B cell (primary cell): ENCODE results near the gene FOLR3.

Source experiments
- EZH2 ChIP-seq: IDR thresholded peaks from 2 replicates; pipeline ENCODE4 v1.6.1; 2012; ENCODE audit warnings: borderline replicate concordance, low read depth, mild to moderate bottlenecking, moderate library complexity, low read length; ENCODE audit not compliant: insufficient read depth, poor library complexity, severe bottlenecking
- TF ChIP-seq, protein P1 (sequence below): fragments of 200-600 bp; IDR thresholded peaks from one replicate; pipeline ENCODE4 v1.8.0; 2022; ENCODE audit warnings: antibody characterized with exemption, mild to moderate bottlenecking

DNA sequence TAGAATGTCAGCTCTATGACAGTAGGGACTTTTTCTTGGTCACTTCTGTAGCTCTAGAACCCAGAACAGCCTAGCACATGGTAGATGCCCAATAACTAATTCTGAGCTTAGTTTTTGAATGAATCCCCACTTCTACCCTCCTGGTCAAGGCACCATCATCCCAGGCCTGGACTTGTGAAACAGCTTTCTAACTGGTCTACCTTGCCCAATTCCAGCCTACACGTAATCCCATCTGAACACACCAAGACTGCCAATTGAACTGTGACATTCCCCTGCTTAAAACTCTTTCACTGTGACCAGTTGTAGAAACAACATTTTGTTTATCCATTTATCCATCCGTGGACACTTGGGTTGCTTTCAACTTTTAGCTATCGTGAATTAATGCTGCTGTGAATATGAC, 6.1 kb upstream of the FOLR3 start:
- TF ChIP-seq, protein P1, sequence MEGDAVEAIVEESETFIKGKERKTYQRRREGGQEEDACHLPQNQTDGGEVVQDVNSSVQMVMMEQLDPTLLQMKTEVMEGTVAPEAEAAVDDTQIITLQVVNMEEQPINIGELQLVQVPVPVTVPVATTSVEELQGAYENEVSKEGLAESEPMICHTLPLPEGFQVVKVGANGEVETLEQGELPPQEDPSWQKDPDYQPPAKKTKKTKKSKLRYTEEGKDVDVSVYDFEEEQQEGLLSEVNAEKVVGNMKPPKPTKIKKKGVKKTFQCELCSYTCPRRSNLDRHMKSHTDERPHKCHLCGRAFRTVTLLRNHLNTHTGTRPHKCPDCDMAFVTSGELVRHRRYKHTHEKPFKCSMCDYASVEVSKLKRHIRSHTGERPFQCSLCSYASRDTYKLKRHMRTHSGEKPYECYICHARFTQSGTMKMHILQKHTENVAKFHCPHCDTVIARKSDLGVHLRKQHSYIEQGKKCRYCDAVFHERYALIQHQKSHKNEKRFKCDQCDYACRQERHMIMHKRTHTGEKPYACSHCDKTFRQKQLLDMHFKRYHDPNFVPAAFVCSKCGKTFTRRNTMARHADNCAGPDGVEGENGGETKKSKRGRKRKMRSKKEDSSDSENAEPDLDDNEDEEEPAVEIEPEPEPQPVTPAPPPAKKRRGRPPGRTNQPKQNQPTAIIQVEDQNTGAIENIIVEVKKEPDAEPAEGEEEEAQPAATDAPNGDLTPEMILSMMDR = no peak
- TF ChIP-seq EZH2 = no peak
